Skin of body (tissue), 2 donors: Measurements from ENCODE around the gene LCN2. TPM values are rescaled to one million over a fixed set of nuclear protein-coding genes. Genes with fewer than 3 reads are reported as not detected.

Source experiments
- DNase-seq: peaks from one replicate; lab custom pipeline; 2025; lab: John Stamatoyannopoulos, UW
- total RNA-seq: library from RNA; depleted of rRNA; stranded (reverse); fragments of >200 nt; gene quantifications from one replicate; pipeline ENCODE4 v1.2.3, GENCODE V29; 2014

Gene LCN2
- total RNA-seq, 1 donor from 2014 or later, result 14.6 TPM

- DNase-seq, result peak; percentile 81
Observed at GRCh38 chr9:128192601-128193371, 43.5 kb downstream of the LCN2 start.

- DNase-seq, result no peak
Observed at GRCh38 chr9:128193469-128194096, 44.3 kb downstream of the LCN2 start.

GRCh38 chr9:128201441-128202369 is 52.5 kb downstream of the LCN2 start:
- DNase-seq, result no peak

- DNase-seq, result no peak
Observed at GRCh38 chr9:128202648-128203023, 53.4 kb downstream of the LCN2 start.

Other genes starting within 250 kb of the LCN2 start
- gene ST6GALNAC6, start 249.8 kb upstream of the LCN2 start, total RNA-seq, result 19.5 TPM
- 8.9 TPM for gene ST6GALNAC4, start 232.4 kb upstream of the LCN2 start, total RNA-seq
- 1.2 TPM for gene PIP5KL1, start 218.7 kb upstream of the LCN2 start, total RNA-seq
- 11.2 TPM for gene DPM2, start 211.6 kb upstream of the LCN2 start, total RNA-seq
- gene EEIG1, start 168.5 kb upstream of the LCN2 start, total RNA-seq, result 14.0 TPM
- 4.7 TPM for gene NAIF1, start 82.1 kb upstream of the LCN2 start, total RNA-seq
- 27.9 TPM for gene SLC25A25, start 81.2 kb upstream of the LCN2 start, total RNA-seq
- gene PTGES2, start 21.7 kb upstream of the LCN2 start, total RNA-seq, result 25.8 TPM
- 18.4 TPM for gene BBLN, start 10.8 kb downstream of the LCN2 start, total RNA-seq
- 24.4 TPM for gene CIZ1, start 42.1 kb downstream of the LCN2 start, total RNA-seq
- 58.4 TPM for gene DNM1, start 53.9 kb downstream of the LCN2 start, total RNA-seq
- gene GOLGA2, start 126.6 kb downstream of the LCN2 start, total RNA-seq, result 131 TPM
- 13.9 TPM for gene SWI5, start 126.8 kb downstream of the LCN2 start, total RNA-seq
- gene TRUB2, start 173.0 kb downstream of the LCN2 start, total RNA-seq, result 12.8 TPM
- gene COQ4, start 173.4 kb downstream of the LCN2 start, total RNA-seq, result 18.2 TPM
- gene SLC27A4, start 191.1 kb downstream of the LCN2 start, total RNA-seq, result 17.7 TPM
- 18.9 TPM for gene URM1, start 221.9 kb downstream of the LCN2 start, total RNA-seq